Measurements from ENCODE around the gene IER5. TPM values are rescaled to one million over a fixed set of nuclear protein-coding genes. Genes with fewer than 3 reads are reported as not detected.

IER5 gene
- total RNA-seq, 1 experiment from 2014 or later = 30.5 TPM

- DNase-seq (ENCODE audit: low read depth, low spot score) (no peak), ATAC-seq (no peak)
- no peaks in the 10 kb centered on the region for H3K27me3 ChIP-seq (ENCODE audit: insufficient read depth, low read length)
- H3K9me2 ChIP-seq (ENCODE audit: insufficient read depth) = no peaks in the 10 kb centered on the region
- no peak overlapping the region for H3K4me3 ChIP-seq (replicated peaks in 1 of 2; ENCODE audit: low read depth in 1 of 2, low read length in 2 of 2)
- no peaks in the 10 kb centered on the region for H3K79me2 ChIP-seq (ENCODE audit: insufficient read depth, low read length)
- RAD21 ChIA-PET (ENCODE audit: low non-redundant PET in 1 of 2, low total read pairs in 2 of 2, uncharacterized antibody in 2 of 2, unreplicated experiment in 2 of 2) = no interaction called here
- TF ChIP-seq EZH2phosphoT487 (IDR thresholded peaks at IDR 0.05; ENCODE audit: borderline replicate concordance) = no peak
- TF ChIP-seq YY1 (IDR thresholded peaks at IDR 0.05; ENCODE audit: extremely low read depth, insufficient replicate concordance, low read depth, low read length) = peak; percentile 46
- no peaks in the 10 kb centered on the region for H4K20me1 ChIP-seq (ENCODE audit: insufficient read depth)
- H3K27ac ChIP-seq (ENCODE audit: low read depth, low read length) = no peak overlapping the region
- H3K9me3 ChIP-seq (ENCODE audit: control insufficient read depth in 1 of 2, insufficient read depth in 1 of 2, low read depth in 1 of 2, low read length in 2 of 2) = peaks cover 0 to 10% of the 10 kb centered on the region in 2 experiments; a peak in 1 of 4 replicates
- POLR2A ChIA-PET = interaction anchor here (0.7 kb wide), 1 partner anchor 31 kb away, joined by 4 read pairs; no protein-coding TSS in a partner anchor
- no peak overlapping the region for H3K4me2 ChIP-seq (ENCODE audit: low read length)
- no peaks in the 10 kb centered on the region for H3K36me3 ChIP-seq (ENCODE audit: control insufficient read depth in 1 of 2, insufficient read depth in 2 of 2, low read length in 2 of 2)
- CTCF ChIA-PET = no interaction called here
- BruUV-seq (replicated peaks) = no TSS peak
- H3K9ac ChIP-seq (ENCODE audit: low read length) = no peak overlapping the region
- H2AFZ ChIP-seq (ENCODE audit: low read depth, low read length, poor library complexity, severe bottlenecking) = no peak overlapping the region
- intact Hi-C loops (cut with micrococcal nuclease) = no loop called here
- no peaks in the 10 kb centered on the region for H3K4me1 ChIP-seq (ENCODE audit: control insufficient read depth in 1 of 2, insufficient read depth in 2 of 2, low read length in 2 of 2)
Observed at GRCh38 chr1:181059435-181059834, 29.1 kb upstream of the IER5 start.

GRCh38 chr1:181060066-181060465 lies 28.4 kb upstream of the IER5 start:
- H3K9me3 ChIP-seq (ENCODE audit: control insufficient read depth in 1 of 2, insufficient read depth in 1 of 2, low read depth in 1 of 2, low read length in 2 of 2) = peaks cover 0 to 10% of the 10 kb centered on the region in 2 experiments; a peak in 1 of 4 replicates
- no peak overlapping the region for H3K4me2 ChIP-seq (ENCODE audit: low read length)
- no peaks in the 10 kb centered on the region for H3K27me3 ChIP-seq (ENCODE audit: insufficient read depth, low read length)
- no peaks in the 10 kb centered on the region for H3K36me3 ChIP-seq (ENCODE audit: control insufficient read depth in 1 of 2, insufficient read depth in 2 of 2, low read length in 2 of 2)
- BruUV-seq (replicated peaks) = no TSS peak
- RAD21 ChIA-PET (ENCODE audit: low non-redundant PET in 1 of 2, low total read pairs in 2 of 2, uncharacterized antibody in 2 of 2, unreplicated experiment in 2 of 2) = no interaction called here
- CTCF ChIA-PET = no interaction called here
- H3K79me2 ChIP-seq (ENCODE audit: insufficient read depth, low read length) = no peaks in the 10 kb centered on the region
- H3K9me2 ChIP-seq (ENCODE audit: insufficient read depth) = no peaks in the 10 kb centered on the region
- no peak overlapping the region for H3K9ac ChIP-seq (ENCODE audit: low read length)
- H3K27ac ChIP-seq (ENCODE audit: low read depth, low read length) = no peak overlapping the region
- H2AFZ ChIP-seq (ENCODE audit: low read depth, low read length, poor library complexity, severe bottlenecking) = no peak overlapping the region
- DNase-seq (ENCODE audit: low read depth, low spot score) (no peak), ATAC-seq (no peak)
- POLR2A ChIA-PET = no interaction called here
- H3K4me3 ChIP-seq (replicated peaks in 1 of 2; ENCODE audit: low read depth in 1 of 2, low read length in 2 of 2) = no peak overlapping the region
- intact Hi-C loops (cut with micrococcal nuclease) = no loop called here
- H3K4me1 ChIP-seq (ENCODE audit: control insufficient read depth in 1 of 2, insufficient read depth in 2 of 2, low read length in 2 of 2) = no peaks in the 10 kb centered on the region
- H4K20me1 ChIP-seq (ENCODE audit: insufficient read depth) = no peaks in the 10 kb centered on the region
- TF ChIP-seq EZH2phosphoT487 (IDR thresholded peaks at IDR 0.05; ENCODE audit: borderline replicate concordance) (no peak), EGR1 (IDR thresholded peaks at IDR 0.05; ENCODE audit: low read depth) (no peak), POLR2A (IDR thresholded peaks at IDR 0.05; ENCODE audit: borderline replicate concordance, extremely low read depth, insufficient read depth, insufficient read length) (no peak), POLR2AphosphoS5 (IDR thresholded peaks at IDR 0.05; ENCODE audit: low read depth, low read length) (no peak), RAD21 (IDR thresholded peaks at IDR 0.05; ENCODE audit: low read depth) (no peak), SP1 (IDR thresholded peaks at IDR 0.05; ENCODE audit: low read depth) (no peak), EZH2 (IDR thresholded peaks at IDR 0.05) (no peak), CBX3 (IDR thresholded peaks at IDR 0.05; ENCODE audit: low read depth) (no peak), SRF (IDR thresholded peaks at IDR 0.05; ENCODE audit: low read depth) (no peak), ZNF274 (IDR thresholded peaks at IDR 0.05; ENCODE audit: low read depth, low read length) (no peak), JUND (IDR thresholded peaks at IDR 0.05) (no peak), ZBTB33 (IDR thresholded peaks at IDR 0.05; ENCODE audit: extremely low read depth, insufficient replicate concordance, low read length) (no peak), FOSL1 (IDR thresholded peaks at IDR 0.05; ENCODE audit: low read depth) (no peak), SIN3A (IDR thresholded peaks at IDR 0.05; ENCODE audit: low read depth) (no peak), ELF1 (IDR thresholded peaks at IDR 0.05; ENCODE audit: borderline replicate concordance, low read depth) (no peak)
- TF ChIP-seq, protein P1, sequence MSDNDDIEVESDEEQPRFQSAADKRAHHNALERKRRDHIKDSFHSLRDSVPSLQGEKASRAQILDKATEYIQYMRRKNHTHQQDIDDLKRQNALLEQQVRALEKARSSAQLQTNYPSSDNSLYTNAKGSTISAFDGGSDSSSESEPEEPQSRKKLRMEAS (IDR thresholded peaks at IDR 0.05) = no peak
- TF ChIP-seq, protein P2, sequence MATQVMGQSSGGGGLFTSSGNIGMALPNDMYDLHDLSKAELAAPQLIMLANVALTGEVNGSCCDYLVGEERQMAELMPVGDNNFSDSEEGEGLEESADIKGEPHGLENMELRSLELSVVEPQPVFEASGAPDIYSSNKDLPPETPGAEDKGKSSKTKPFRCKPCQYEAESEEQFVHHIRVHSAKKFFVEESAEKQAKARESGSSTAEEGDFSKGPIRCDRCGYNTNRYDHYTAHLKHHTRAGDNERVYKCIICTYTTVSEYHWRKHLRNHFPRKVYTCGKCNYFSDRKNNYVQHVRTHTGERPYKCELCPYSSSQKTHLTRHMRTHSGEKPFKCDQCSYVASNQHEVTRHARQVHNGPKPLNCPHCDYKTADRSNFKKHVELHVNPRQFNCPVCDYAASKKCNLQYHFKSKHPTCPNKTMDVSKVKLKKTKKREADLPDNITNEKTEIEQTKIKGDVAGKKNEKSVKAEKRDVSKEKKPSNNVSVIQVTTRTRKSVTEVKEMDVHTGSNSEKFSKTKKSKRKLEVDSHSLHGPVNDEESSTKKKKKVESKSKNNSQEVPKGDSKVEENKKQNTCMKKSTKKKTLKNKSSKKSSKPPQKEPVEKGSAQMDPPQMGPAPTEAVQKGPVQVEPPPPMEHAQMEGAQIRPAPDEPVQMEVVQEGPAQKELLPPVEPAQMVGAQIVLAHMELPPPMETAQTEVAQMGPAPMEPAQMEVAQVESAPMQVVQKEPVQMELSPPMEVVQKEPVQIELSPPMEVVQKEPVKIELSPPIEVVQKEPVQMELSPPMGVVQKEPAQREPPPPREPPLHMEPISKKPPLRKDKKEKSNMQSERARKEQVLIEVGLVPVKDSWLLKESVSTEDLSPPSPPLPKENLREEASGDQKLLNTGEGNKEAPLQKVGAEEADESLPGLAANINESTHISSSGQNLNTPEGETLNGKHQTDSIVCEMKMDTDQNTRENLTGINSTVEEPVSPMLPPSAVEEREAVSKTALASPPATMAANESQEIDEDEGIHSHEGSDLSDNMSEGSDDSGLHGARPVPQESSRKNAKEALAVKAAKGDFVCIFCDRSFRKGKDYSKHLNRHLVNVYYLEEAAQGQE (IDR thresholded peaks at IDR 0.05; ENCODE audit: low read depth) = no peak
